GM19351 (cell line): Measurements from ENCODE around the gene JPH3.

ENCODE experiments used
- ATAC-seq: cut with Tn5 transposase; IDR thresholded peaks from one replicate; pipeline ENCODE4 v1.9.1; 2021; ENCODE audit warnings: mild to moderate bottlenecking, moderate library complexity; ENCODE audit not compliant: unreplicated experiment

The JPH3 gene

DNA sequence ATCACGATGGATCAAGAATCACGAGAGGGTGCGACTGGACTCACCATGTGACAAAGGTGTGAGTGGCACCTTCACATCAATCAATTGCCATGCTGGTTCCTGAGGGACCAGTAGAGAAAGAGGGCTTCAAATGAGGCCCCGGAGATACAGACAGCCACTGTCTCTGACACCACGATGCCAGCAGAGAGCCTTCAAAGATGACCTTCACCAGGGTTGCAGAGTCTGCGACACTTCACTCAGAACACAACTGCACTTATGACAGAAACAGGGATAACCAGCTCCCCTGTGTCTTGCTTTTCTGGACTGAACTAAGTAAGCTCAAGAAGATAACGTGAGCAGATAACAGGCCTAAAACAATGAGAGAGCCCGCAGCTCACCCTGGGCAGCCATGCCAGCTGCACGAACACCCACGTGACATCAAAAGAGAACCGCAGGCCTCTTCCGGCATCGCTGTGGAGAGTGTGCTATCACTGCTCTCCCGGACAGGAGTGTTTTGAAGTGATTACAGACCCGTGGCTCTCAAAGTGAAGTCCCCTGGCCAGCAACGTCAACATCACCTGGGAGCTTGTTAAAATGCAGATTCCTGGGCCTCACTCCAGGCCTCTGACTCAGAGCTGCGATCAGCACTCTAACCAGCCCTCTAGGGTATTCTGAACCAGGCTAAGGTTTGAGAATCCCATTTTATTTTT lies 127.1 kb downstream of the JPH3 start:
- no peak for ATAC-seq

DNA sequence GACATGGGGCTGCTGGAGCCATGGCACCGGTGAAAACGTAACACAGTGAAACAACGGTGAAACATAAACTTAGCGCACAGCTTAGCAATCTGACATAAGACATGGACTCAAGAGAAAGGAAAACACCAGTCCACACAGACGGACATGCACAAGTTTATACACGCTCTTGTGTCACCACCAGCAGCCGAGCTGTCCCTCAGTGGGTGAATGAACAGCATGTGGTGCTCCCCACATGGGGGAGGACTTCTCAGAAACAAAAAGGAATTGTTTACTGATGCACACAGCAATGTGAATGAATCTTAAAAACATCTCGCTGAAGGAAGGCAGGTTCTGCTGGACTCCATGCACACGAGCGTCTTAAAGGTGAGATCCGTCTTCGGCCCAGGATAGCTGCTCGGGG lies 129.3 kb downstream of the JPH3 start:
- ATAC-seq: no peak

DNA sequence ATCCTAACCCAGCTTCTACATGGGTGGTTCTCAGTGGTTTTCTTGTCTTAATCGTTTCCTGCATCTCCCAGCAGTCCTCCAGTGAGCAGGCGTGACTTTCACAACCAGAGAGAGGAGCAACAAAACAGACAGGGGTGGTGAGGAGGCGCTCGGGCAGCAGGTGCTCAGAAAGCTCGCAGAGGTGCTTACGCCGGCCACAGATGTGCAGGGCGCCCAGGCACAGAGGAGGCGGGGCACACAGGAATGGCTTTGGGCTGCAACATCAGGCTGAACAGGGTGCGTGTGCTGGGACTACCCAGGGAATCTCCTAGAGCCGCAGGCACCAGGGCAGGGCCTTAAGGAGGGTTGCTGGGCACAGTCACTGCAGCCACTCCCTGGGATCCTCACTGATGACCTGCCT lies 130.9 kb downstream of the JPH3 start:
- ATAC-seq: no peak

DNA sequence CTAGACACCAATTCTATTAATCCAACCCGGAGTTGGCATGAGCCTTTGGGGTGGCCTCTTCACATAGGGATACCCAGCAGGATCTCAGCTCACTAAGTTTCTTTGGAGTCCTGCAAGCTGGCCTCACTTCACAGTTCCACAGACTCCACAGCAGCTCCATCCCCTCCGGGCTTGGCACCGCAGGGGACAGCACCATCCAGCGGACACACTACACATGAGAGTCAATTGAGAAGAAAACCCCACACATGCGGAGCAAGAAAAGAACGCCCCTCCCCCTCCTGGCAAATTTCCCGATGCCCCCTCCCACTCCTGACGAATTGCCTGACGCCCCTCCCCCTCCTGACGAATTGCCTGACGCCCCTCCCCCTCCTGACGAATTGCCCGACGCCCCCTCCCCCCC lies 132.3 kb downstream of the JPH3 start:
- no peak for ATAC-seq

DNA sequence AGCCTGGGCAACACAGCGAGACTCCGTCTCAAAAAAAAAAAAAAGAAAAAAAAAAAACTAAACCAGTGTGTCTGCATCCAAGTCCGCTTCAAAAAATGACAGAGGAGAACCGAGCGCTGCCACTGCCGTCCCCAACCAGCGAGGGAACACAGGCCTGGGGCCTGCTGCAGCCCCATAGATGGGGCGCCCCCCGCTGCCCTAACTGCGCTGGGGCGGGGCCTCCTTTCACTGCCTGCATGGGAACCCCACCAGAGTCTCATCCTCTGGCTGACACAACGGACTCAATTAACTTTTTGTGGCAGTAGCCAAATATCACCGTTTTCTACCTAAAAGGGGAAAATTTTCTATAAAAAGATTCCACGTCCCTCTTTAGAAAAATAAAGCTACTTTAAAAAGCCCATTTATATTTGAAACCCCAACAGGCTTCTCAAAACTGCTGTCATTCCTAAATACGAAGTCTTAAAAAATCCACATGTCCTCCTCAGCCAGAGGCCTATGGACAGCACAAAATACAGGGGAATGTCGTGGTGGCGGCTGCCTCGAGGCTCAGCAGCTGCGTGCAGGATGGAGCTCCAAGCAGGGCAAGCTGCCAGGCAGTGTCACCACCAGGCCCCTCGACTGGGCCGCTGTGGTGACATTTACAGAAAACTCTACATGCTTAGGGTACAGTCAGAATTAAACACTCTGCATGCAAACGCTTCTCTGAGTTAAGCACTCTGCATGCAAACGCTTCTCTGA lies 133.1 kb downstream of the JPH3 start:
- no peak for ATAC-seq

DNA sequence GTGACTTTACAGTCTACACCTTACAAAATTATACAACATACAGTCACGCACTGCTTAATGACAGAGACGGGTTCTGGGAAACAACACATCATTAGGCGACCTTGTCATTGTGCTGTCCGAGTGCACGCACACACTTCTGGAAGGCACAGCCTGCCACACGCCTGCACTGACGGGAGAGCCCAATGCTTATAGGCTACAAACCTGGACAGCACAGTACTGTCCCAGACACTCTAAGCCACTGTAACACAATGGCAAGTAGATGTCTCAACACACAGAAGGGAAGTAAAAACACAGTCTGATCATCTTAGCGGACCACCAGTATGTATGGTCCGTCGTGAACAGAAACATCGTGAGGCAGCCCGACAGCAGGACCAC lies 133.7 kb downstream of the JPH3 start:
- no peak for ATAC-seq

DNA sequence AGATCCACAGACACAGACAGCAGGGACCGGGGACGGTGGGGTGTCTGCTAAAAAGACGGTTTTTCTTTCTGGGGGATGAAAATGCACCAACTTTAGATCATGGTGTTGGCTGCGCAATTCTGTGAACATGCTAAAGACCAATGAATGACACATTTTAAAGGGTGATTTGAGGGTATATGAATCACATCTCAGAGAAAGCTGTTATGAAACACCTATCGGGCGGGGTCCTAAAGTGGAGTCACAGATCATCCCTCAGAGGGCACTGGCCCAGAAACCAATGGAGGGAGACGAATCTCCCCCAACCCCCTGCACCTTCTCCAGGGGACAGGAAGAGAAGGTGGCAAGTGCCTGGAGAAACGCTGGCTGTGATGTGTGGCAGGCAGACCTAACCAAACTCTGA lies 137.5 kb downstream of the JPH3 start:
- no peak for ATAC-seq

DNA sequence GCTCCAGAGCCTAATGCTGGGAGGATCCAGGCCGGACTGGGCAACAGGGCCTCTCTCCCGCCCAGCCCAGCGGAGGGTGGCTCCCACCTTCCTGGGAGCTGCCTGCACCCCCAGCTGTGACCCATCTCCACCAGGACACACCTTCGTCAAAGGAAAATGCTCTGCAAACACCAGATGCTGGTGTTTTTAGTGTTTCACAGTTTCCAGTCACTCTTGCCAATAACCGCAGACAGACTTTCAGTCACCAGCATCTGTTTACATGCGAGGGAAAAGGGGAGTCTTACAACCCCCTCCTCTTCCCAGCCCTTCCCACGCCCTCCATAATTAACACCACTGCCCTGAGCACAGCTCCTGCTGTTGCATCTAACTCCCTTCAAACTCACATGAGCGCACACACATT lies 138.1 kb downstream of the JPH3 start:
- no peak for ATAC-seq

DNA sequence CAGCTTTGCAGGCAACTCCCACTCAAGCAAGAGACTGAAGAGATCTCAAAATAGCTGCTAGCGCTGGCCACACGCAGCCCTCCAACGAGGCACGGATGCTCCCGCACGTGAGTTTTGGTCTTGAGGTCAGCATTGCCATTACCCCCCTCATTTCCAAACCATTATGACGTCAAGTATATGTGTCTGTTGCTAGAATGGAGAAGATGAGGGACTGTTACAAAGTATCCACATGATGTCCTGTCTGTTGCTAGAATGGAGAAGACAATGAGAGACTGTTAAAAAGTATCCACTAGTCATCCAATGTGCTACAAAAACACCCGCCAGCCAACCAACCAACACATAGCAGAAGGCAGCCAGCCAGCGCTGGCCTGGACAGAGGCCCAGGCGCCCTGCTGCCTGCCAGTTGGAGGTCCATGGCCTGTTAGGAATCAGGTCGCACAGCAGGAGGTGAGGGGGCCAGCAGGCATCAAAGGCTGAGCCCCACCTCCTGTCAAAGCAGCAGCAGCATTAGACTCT lies 138.7 kb downstream of the JPH3 start:
- no peak for ATAC-seq

DNA sequence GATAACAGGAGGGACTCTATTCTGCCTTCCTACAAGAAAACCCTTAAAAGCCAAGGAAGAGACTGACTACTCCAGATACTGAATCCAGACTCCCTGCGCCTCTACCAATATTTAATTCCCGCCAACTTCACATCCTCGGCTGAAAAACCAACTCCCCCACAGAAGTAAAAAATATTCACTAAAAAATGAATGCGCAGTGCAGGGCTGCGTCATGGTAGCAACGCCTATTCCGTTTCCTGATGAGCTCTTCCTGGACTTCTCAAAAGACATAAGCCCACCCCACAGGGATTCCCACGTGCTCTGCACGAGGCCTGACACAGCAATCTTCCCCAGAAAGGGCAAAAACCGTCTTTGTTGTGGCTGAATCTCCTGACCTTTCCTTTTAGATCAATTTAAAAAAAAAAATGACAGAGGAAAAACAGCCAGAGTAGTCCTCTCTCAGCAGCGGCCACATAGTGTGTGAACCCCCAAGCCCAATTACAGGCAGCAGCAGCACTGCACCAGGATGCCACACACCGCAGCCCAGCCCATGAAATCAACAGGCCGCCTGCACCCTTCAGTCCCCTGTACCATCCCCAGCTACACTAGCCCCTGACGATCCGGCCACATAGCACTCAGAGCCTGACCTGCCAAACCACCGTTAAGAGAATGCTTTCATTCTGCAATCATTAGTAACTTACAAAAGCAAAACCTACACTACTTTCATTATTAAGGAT lies 139.6 kb downstream of the JPH3 start:
- no peak for ATAC-seq

DNA sequence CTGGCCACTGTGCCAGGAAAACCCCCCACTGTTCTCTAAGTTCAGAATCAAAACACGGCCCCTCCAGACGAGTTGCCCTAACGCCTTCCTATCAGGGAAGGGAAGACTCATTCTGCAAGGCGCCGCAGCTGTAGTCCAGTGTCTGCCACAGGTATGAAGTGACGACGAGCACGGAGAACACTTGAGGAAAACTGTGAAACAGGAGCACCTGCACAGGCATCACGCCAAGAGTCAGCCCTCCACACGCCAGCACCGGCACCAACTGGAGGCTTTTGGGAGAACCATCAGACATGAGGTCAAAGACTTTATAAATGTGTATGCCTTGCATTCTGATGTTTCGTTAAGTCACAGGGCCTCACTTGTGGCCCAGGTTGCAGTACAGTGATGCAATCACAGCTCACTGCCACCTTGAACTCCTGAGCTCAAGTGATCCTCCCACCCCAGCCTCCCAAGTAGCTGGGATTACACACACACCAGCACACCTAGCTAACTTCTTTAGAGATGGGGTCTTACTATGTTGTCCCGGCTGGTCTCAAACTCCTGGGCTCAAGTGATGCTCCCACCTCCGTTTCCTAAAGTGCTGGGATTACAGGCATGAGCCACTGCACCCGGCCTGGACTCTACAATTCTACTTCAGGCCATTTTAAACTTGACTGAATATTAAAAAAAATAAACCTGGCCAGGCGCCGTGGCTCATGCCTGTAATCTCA lies 140.6 kb downstream of the JPH3 start:
- no peak for ATAC-seq

DNA sequence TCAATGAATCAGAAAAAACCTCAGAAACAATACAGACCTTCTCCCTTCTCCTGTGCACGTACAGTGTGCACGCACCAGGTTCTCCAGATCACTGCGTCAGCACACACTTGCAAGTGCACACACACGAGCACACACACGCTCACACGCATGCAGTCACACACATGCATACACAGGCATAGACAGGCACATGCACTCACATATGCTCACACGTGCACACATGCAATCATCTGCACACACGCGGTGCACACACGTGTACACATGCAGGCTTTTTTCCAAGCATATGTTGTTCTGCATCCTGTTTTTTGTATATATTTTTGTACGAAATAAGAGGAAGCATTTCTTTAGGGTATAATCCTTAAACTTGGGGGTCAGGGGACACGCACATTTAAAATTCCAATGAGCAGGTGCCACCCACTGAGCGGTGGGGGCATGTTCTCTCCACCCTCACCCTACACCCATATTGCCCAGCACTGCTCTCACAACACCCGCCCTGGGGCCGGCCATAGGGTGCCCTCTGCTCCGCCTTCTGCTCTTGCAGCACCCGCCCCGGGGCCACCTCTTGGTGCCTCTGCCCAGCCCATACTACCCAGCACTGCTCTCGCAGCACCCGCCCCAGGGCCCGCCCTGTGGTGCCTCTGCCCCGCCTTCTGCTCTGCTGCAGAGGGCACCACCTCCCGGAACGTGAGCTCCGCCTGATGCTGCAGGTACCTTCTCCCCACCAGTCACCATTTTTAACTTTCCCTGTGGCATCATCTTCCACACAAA lies 142.6 kb downstream of the JPH3 start:
- ATAC-seq: no peak

DNA sequence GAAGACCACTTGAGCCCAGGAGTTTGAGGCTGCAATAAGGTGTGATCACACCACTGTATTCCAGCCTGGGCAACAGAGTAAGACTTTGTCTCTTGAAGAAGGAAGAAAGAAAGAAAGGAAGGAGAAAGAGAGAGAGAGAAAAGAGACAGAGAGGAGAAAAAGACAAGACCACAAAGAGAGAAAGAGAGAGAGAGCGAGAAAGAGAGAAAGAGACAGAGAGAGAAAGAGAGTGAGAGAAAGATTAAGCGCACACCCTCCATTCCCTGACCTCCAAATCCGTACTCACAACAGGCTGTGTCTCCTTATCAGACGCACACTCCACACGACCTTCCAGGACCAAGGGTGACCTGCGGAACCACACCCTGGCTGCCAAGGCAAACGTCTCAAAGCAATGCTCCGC lies 143.9 kb downstream of the JPH3 start:
- no peak for ATAC-seq
